GM19395 (cell line): ENCODE results near the gene FOXE3.

Experiments used
- ATAC-seq: cut with Tn5 transposase; IDR thresholded peaks from one replicate; pipeline ENCODE4 v1.9.1; 2021; ENCODE audit warnings: mild to moderate bottlenecking, moderate library complexity; ENCODE audit not compliant: unreplicated experiment

The FOXE3 gene

DNA sequence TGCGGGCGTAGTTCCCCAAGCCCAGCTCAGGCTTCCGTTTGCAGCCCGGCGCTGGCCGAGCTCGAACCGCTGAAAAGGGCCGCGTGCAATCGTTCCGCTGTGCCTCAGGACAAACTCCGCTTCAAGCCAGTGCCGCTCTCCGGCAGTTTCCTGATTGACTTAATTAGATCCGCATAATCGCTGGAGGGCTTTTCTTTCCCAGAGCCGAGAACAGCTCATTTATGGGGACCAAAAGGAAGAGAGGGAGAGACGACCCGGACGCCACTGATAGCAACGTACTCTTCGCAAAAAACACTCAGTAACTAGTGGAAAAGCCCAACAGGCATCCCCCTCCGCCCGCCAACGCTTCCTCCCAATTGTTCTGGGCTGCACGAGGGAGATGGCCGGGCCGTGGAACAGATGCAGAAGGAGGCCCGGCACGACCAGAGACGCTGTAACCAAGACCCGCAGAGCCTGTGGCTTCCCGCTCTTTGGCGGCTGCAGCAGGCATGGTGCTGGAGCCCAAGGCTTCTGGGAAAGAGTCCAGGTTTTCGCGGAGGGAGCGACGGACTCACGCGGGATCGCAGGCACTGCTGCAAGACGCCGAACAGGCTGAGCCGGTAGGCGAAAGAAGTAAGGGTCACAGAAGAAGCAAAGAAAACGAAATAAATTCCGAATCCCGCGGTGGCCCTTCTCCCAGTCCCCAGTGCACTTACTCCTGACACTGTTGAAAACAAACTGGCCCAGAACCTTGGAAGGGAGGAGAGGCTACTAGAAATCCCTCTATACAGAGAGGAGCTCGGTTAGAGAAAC, 18.2 kb downstream of the FOXE3 start:
- no peak for ATAC-seq

DNA sequence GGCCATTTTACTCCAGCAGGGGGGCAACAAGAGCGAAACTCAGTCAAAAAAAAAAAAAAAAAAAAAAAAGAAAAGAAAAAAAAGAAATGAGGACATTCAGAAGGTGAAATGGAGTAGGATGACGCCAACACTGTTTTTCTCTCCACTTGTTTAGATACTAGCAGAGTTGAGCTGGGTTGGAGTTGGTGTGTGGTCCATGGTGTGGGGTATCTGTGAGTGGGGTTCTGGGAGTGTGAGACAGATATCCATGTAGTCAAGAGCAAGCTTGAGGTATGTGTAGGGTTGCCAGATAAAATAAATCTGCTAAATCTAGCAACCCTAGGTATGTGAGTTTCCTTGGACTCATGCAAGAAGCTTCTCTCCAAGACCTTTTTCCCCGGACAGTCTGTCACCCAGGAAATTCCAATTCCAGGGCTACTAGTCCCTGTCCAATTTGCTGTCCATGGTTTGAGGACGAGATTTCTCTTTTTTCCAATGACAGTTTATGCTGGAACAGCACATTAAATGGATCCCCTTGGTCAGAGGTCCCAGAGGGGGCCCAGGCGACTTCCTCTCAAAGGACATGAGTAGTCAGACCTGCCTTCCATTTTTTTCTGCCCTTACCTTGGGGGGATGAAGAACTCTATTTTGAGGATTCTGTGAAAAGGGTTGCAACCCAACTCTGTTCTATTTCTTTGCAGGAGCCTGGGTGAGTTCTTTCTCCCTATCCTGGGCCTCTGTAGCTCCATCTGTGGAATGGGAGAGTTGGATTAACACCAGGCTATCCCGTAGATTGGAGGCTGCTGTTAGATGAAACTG, 19.6 kb downstream of the FOXE3 start:
- ATAC-seq, result no peak

DNA sequence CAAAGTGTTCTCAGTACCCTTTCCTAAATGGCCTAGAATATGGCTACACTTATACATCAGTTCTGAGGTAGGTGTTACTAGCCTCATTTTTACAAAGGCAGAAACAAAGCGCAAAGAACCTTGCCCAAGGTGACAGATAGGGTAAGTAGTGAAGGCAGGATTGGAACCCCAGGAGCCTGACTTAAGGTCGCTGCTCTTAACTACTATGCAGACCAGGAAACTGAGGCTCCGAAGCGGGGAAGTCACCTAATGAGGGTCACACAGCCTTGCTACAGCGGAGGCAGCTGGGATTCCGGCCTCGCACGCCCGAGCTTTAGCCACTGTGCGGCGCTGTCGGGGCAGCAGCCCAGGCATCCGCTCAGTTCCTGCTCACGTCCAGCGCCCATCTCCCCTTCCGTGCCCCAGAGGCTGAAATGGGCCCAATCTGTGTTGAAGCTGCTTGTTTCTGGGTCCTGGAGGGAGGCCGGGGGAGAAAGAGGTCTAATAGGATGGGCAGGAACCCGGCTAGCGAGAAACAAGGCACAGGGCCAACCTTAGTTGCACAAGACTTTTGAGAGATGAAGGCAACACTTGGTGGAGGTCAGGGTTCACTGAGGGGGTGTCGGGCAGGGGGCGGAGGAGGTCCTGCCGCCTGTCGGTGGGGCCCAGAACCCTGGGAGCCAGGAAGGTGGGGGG, 20.4 kb downstream of the FOXE3 start:
- peak; percentile 52 for ATAC-seq

DNA sequence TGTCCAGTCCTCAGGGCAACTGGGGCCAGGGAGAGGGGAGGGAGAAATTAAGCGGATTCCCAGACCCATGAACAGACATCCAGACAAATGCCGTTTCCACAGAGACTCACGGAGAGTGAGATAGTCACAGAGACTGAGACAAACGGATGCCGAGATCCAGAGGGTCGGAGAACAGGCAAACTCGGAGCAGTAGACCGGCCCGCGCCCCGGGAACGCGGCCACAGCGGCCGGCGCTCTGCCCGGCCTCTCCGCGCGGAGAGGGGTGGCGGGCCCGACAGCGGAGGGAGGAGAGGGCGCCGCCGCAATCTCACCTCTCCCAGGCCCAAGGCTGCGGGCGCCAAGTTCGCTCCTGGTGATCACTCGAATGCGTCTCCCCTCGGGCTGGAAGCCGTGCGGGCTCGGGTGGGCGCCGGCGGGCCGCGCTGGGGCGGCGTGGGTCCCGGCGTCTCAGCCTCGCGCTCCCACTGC, 20.9 kb downstream of the FOXE3 start:
- peak; percentile 23 for ATAC-seq

DNA sequence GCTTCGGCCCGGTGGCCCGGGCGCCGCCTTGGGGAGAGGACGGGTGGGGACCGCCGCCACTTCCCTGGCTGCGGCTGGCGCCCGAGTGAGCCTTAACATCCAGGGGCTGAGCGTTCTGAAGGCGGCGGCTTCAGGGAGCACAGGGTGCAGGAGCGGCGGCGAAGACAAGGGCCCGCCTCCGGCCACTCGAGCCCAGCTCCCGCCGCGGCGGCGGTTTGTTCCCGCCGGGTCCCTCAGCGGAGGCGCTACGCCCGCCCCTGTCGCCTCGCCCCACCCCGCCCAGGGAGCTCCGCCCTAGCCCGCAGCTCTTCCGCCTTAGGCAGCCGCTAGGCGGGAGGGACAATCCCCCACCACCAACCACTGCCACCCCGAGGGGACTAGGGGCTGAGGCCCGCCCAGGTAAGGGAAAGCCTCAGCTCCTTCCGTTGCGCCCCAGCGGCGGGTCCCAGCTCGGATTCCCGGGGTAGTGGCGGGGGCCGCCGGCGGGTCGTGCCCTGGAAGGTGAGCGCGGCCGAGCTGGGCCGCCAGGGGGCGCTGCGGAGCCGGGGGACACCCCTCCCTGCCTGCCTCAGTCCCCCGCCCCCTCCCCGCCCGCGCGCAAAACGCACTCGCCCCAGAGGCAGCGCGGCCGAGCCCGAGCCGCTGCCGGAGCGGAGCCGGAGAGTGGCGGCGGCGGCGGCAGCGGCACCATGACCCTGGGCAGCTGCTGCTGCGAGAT, 21.5 kb downstream of the FOXE3 start, which contains the start of gene FOXD2:
Gene FOXD2, plus strand, starts transcription at position 598 of the 718 bp plus-strand sequence. Its CDS starts 92 bp downstream, at position 690.
- peak; percentile 79 for ATAC-seq

DNA sequence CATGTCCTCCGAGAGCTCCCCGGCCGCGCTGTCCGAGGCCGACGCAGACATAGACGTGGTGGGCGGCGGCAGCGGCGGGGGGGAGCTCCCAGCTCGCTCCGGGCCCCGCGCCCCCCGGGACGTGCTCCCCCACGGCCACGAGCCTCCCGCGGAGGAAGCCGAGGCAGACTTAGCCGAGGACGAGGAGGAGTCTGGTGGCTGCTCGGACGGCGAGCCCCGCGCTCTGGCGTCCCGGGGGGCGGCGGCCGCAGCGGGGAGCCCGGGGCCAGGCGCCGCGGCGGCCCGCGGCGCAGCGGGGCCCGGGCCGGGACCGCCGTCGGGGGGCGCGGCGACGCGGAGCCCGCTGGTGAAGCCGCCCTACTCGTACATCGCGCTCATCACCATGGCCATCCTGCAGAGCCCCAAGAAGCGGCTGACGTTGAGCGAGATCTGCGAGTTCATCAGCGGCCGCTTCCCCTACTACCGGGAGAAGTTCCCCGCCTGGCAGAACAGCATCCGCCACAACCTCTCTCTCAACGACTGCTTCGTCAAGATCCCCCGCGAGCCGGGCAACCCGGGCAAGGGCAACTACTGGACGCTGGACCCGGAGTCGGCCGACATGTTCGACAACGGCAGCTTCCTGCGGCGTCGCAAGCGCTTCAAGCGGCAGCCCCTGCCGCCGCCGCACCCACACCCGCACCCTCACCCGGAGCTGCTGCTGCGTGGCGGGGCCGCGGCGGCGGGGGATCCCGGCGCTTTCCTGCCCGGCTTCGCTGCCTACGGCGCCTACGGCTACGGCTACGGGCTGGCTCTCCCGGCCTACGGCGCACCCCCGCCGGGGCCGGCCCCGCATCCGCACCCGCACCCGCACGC, 22.3 kb downstream of the FOXE3 start:
- ATAC-seq, result peak; percentile 0

DNA sequence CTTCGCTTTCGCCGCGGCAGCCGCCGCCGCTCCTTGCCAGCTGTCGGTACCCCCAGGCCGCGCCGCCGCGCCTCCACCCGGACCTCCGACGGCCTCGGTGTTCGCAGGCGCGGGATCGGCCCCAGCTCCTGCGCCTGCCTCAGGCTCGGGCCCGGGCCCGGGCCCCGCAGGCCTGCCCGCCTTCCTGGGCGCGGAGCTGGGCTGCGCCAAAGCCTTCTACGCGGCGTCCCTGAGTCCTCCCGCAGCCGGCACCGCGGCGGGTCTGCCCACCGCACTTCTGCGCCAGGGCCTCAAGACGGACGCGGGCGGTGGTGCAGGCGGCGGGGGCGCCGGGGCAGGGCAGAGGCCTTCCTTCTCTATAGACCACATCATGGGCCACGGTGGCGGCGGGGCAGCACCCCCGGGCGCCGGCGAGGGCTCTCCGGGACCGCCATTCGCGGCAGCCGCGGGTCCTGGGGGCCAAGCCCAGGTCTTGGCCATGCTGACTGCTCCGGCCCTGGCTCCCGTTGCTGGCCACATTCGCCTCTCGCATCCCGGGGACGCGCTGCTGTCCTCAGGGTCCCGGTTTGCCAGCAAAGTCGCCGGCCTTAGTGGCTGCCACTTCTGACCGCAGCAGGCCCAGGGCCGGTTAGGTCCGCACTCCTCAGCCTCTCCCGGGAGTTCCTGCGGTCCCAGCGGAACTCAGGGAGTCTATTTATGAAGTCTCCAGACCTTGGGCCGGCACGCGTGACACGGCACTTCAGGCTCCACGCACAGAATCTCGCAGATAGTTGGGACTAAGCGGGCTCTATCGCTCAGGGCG, 23.1 kb downstream of the FOXE3 start:
- ATAC-seq, result no peak

DNA sequence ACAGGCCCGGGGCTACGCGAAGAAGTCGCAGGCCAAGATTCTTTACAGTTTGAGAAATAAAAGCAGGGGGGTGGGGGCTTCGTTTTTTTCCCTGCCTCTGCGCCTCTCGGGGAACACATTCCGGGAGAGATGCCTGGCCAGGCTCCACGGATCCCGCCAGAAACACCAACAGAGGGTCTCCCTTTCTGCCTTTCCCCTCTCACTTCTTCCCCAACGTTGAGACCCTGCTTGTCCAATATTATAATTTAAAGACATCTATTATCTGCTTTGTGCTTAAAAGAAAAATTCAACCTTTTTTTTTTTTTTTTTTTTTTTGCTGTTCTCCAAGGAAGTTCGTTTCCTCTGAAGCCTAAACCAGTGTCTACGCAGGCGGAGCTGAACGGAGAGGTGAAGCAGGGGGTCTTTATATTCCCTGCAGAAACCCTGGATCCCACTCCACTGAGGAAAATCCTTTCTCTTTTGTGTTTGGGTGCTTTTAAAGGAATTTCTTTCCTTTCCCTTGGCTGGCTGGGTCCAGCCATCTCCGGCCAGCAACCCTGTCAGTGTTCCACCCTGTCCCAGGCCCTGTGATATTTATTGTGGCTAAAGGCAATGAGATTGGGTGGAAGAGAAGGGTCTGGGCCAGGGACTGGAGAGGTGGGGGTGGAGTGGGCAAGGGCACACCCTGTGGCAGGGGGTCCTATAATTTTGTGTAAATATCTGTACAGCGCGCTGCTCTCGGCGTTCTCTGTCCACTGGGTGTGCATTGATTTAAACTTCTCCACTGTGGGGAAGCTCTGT, 23.9 kb downstream of the FOXE3 start:
- no peak for ATAC-seq

DNA sequence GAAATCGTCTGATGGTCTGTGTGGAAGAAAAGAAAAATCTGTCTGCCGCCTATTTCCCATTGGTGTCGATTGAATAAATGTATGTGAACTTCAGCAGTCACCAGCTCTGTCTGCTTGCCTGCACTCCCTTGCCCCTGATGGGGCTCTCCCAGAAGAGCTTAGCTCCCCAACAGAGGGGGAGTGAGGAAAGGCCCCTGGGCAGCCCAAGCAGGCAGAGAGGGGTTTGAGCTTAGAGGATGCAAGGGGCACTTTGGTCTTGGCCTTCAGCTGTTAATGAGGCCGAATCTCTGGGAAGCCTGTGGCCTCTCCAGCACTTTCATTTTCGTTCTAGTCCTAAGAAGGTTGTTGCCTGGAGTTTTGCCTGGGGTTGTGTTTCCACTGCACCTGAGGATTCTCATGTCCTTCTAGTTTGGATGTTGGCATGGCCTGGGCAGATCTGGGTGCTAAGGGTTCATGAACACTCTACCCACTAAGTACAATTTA, 24.6 kb downstream of the FOXE3 start:
- ATAC-seq, result no peak

DNA sequence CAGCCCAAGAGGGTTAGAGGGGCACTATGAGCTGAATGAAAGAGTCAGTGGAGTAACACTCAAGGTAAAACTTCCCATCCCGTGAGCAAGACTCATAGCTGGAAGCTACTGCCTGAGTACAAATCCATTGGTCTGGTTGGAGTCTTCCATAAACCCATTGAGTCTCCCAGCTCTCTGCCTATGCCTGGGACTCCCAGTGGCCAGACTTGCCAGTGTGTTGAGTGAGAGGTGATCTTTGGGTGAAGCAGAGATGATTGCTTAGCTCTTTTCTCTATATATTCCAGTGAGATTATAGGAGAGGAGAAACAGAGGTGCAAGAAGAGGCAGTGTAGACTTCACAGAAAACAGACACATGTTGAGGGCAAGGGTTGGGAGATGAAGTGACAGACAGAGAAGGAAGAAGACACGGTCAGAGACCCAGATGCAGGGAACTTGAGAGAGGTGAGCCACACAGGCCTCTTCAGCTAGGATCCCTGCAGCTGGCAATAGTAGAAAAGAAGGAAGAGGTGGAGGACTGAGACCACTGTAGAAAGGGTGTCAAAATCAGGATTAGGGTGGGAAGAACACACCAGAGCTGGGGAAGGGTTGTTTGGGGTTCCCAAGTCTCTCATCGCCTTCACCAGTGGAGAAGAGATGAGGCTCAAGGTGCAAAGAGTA, 25.5 kb downstream of the FOXE3 start:
- no peak for ATAC-seq

DNA sequence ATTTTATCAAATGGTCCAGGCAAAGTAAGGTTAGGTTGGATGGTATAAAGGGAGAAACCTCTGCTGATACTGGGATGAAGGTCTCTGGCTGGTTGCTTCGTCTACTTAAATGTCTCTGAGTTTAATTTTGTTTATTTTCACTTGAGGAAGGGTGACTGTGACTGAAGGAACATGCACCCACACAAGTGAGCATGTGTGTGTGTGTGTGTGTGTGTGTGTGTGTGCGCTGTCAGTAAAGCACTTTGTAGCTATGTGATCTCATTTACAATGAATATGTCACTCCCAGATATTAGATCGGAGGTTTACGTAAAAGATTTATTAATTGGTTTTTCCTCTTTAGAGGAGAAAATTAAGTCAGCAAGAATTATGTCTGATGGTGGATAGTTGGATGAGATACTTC, 26.1 kb downstream of the FOXE3 start:
- ATAC-seq, result no peak

DNA sequence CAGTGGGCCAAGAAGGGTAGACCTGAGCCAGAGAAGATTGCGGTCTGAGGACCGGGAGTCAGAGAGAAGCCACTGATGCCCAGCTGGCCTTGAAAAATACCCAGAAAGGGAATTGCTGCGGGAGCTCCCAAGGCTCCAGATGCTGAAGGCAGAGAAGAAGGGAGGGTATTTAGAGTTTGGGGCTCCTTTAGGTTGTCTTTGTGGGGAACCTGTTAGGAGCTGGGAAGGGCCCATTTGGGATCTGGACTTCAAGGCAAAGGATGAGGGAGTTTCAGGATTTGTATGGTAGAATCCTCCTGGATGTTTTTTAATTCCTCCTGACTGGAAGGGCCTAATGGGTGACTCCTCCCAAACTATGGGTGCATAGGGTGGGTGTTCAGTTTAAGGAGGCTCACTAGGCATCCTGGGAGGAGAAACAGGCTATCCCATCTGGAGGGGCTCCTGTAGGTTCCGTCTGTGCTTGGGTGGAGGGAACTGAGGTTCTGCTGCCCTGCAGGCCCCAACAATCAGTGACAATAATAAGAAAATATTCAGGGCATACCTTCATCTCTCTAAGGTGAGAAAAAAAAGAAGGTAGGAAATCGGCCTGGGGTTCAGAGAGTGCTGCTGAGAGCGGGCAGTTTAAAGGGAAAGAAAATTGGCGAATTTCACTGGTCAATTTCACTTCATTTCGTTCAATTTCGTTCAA, 26.9 kb downstream of the FOXE3 start:
- ATAC-seq, result no peak

DNA sequence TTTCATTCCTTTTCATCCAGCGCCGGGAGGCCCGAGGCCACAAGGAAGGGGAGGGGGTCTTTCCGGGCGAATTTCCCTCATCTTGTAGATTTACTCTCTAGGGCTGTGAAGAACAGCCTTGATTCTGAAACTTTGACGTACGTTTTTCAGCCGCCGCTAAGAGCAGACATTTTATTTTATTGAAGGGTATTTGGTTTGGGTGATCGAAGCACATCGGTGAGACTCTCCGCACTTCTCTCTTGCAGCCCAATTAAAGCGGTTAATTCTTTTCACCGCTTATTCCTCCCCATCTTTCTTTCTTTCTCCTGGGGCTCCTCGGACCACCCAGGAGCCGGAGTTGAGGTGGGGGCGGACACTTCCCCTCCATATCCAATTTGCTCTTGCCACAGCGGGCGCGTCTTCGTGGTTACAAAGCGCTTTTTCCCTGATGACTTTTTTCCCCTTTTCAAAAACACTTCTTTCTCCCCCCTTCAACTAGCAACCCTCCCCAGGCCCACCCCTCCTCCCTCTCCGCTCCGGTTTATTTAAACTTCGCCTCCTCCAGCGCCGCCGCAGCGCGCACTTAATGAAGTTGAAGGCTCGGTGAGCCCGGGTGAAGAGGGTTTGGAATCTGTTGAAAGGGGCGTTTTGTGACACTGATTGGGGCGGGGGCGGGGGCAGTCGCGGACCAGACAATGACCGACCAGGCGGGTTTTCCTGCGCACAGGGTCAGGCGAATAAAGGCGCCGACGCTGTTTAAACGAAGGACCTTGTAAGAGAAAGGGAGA, 27.6 kb downstream of the FOXE3 start:
- ATAC-seq, result no peak

DNA sequence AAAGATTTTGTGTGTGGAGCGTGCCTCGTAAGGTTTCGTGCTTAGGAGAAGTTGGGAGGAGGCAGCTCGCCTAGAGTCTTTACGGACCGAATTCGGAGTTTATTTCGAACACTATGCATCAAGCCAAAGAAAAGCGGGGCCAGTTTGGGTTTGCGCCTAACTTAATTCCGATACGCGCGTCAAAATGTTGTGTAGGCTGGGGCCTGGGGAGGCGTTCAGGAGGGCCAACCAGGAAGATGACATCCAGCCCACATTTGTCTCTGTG, 28.1 kb downstream of the FOXE3 start:
- no peak for ATAC-seq

DNA sequence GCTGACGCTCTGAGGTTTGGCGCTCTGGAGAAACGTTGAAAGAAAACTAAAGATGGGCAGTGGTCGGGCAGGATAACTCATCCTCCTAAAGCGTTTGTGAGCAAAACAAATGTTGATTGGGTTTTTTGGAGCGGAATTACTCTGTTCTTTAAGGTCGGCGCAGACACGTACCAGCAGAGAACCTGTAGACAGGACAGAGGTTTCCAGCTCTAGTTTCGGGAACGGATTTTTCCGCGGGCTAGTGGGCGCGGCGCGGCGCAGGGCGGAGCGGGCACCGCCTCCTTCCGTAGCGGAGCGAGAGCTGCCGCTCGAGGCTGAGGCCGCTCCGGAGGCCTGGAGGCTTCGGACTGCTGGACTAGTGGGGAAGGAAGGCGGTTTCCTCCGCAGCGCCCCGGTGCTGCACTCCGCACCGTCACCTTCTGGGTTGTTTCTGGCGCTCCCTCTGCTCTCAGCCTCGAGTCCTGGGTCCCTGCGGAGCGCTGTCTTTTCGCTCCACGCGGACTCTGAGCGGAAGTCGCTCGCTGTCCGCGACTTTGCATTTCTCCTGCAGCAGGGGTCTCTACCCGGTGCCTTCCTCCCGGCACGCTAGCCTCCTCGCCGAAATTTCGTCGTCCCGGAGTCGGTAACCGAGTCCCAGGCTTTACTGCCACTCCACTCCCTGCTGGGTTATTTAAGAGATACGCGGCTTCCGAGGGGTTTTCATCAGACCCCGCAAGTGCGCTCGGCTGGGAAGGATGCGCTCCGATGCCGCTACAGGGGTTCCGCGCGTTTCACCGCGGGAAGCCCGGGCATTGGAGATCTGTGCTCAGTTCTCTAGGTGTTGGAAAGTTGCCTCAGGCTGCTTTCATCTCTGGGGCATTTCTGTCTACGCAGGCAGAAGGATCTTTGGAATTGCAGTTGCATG, 28.7 kb downstream of the FOXE3 start:
- ATAC-seq, result no peak
